Hindlimb muscle (tissue), 1 donor: ENCODE data around the gene TRPC4. TPM values are rescaled to one million over a fixed set of nuclear protein-coding genes. Genes with fewer than 3 reads are reported as not detected.
A peak's percentile ranks its signal among the peaks of the same experiment; 100 is the strongest.

ENCODE experiments used
- DNase-seq: peaks from one replicate; pipeline ENCODE4 v3.0.0-alpha.2; 2013
- polyA plus RNA-seq: library from polyadenylated mRNA; unstranded; fragments of 120-200 nt; gene quantifications from one replicate; pipeline ENCODE4 v1.2.1, GENCODE V29; 2013; ENCODE audit not compliant: insufficient read length

TRPC4 gene
- polyA plus RNA-seq, result 1.4 TPM

DNA sequence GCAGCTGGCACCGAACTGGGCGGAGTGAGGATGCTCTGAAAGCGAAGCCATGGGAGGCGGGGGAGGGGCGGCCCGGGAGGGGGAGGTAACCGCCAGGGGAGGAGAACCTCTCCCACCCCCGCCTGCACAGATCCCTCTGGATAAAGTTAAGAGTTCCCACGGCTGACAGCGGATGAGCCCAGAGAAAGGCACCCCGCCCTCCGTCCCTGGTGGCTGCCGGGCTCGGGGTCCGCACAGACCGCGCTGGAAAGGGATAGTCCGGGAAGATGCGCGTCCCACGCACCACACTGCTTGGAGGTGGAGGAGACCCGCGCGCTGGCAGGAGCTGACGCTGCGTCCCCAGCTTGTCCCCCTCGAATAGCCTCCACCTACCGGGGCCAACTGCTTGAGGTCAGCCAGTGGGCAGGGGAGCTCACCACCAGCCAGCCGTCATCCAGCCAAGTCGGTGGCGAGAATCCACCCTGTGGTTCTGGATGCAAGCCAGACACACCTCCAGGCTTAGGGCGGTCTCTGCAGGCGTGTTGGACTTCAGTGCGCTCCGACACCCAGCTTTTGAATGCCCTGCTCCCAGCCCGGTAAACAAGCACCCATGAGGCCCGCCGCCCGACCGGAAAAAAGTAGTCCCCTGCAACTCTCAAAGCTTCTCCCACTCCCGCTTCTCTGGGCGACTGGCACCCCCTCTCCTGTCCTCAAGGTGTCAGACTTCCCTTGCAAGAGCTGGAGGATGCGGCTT, at the start of gene TRPC4:
TRPC4 (minus strand) TSS at position 17 of the 733 bp plus-strand sequence. CDS start 86,439 bp downstream, outside the sequence.
- peak; percentile 36 for DNase-seq

DNA sequence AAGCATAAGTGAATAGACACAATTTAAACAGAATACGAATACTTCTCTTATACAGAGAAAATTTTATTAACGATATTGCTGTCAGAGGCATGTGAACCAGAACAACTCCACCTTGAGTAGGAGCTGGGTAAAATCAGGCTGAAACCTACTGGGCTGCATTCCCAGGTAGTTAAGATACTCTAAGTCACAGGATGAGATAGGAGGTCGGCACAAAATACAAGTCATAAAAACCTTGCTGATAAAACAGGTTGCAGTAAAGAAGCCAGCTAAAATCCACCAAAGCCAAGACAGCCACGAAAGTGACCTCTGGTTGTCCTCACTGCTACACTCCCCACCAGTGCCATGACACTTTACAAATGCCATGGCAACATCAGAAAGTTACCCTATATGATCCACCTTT, 49.2 kb upstream of the TRPC4 start:
- DNase-seq, result no peak

DNA sequence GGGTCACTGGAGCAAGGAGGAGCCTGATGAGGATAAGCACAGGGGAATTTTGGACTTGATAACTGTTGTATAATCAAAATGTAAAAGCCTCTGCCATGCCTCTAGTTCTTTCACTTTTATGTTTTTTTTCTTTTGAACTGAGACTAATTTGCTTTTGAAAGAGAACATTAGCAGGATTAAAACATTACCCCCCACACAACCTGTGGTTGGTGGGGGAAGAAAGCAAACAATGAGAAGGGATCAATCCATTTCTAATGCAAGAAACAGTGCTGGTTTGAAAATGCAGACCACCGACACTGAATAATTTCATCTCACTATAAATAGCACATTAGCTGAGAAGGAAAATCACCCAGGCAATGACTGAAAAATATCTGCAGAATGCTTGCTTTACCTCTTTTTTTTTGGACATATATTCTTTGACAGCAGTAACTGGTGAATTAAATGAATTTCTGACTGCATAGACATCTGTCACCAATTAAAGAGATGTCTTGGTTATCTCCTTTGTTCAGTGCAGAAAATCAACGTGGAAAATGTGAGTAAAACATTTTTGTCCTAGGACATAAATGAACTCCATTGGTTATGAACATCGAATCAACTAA, 48.6 kb upstream of the TRPC4 start:
- no peak for DNase-seq

DNA sequence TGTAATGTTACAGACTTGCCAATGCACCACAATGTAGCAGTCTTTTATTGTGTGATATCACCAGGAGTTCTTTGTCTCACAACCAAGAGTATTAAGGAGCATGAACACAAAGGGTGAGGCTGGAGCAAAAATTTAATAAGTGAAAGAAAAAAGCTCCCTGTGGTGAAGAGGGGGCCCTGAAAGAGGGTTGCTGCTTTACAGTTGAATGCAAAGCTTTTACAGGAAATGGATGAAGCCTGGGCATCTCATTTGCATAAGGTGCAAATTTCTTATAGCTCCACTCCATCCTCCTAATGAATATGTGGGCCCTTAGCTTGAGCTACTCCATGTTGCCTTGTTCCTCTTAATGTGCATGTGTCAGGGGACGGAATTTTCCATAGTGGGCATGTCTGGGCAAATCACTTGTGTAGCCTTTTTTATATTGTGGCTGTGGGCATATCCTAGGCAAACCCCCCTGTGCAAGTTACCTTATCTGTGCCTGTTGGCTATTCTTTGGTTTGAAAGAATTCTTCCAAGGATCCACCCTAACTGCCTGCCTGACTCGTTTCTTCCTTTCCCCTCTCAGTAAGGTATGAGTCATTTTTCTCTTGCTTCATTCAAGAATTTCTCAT, 45.3 kb upstream of the TRPC4 start:
- no peak for DNase-seq

DNA sequence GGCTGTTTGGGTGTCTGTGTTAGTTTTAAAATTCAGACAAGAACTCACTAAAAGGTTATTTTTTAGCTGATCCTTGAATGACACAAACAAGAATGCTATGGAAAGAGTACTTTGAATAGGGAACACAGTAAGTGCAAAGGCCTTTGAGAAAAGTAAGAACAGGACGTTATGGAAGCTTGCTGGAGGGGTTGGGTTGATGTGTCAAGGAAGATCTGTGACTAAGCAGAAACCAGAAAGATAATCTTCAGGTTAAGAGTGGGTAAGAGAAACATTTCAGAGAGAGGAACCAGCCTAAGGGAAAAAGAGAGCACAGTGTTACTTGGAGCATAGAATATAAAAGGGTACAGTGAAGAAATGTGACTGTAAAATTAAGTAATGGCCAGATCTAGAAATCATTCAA, 41.2 kb upstream of the TRPC4 start:
- no peak for DNase-seq

DNA sequence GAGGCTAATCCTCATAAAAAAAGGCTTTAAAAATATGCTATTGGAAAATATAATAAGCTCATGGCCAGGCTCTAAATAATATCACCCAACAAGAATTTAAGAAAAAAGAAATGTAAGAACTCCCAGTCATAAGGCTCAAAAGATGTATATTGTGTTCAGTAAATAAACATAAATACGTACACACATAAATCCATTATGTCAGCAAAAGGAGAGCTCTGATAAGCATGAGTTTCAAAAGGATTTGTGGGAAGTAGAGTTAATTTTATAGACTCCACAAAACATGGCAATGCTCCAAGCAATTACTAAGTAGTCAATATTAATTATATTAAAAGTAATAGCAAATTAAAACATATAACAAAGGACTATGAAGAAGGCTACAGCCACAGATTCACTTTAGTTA, 37.3 kb upstream of the TRPC4 start:
- no peak for DNase-seq

DNA sequence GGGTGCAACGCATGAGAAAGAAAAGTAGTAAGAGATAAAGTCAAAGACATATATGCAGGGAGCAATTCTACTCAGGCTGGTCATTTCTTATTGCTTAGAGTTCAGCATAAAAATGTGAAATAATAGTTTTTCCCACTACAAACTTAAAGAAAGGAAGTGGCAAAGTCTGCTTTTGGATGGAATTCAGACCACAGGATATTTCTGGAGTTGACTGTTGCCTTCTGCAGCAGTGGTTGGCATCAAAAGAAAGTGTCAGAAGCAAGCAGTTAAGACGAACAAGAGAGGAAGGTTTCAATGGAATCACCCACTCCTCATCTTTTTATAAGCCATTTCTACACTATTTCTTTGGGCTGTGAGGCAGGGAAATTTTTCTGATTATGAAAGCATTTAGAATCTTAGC, 36.2 kb upstream of the TRPC4 start:
- DNase-seq, result no peak

DNA sequence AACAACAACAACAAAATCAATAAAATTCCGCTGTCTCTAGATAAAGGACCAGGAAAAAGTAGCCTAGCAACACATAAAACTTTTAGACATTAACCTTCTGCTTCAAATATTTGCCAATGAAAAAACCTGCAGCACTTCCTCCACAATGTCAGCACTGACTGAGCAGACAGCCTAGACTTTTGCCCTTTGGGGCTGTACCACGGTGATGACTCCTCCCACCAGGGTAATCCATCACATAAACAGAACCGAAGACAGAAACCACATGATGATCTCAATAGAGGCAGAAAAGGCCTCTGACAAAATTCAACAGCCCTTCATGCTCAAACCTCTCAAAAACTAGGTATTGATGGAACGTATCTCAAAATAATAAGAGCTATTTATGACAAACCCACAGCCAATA, 30.2 kb upstream of the TRPC4 start:
- DNase-seq, result no peak

GRCh38 chr13:37893321-37893720, 23.7 kb upstream of the TRPC4 start:
- DNase-seq, result no peak

- no peak for DNase-seq
Observed at GRCh38 chr13:37889820-37890219, 20.2 kb upstream of the TRPC4 start.

GRCh38 chr13:37889102-37889501, 19.5 kb upstream of the TRPC4 start:
- DNase-seq, result no peak

DNA sequence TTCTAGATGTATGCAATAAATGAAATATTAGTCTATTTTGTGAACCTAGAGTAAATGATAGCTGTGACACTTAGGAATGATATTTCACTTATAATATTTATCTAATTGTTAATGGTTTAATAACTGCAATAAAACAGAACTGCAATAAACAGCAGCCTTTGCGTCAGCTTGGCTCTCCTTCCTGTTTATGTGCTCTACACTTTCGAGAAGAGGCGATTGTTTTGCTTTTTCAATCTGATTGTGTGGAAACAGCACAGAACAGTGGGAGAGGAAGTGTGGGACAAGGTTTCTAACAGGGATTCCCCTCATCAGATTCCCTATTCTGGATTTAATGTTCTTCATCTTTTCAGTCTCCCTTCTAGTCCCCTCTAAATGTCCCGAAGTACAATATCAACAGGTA, 17.3 kb upstream of the TRPC4 start:
- no peak for DNase-seq

DNA sequence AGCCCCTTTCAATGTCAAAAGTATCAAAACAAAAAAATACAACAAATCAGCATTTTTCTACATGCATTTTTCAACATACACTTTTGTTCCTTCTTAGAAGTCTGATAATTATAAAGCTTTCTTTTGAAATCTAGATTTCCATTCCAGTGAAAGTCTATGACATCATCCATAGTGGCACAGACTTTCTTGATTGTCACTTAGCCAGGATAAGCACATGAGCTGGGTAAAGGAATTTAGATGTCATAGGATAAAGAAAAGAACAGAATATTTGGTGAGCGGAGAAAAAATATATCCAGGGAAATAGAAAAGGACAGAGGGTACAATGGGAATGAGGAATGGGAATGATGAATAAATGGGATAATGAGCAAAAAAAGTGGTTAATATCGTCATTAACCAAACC, 15.1 kb upstream of the TRPC4 start:
- no peak for DNase-seq

DNA sequence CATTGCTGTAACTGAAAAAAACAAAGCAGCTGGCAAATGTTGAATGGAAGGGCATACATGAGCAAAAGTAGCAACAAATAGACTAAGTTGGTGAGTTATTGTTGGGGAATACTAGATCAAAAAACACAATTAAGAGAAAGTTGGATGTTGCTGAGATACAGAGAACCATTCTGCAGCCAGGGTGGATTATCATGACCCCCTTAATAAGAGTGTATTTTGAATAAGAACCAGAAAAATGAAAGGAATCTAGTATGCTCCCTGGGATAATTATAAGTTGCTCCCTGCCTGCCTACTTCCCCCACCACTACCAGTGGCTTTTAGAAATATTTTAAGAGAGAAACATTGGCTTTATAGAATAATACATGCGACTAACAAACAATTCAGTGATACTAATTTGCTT, 14.5 kb upstream of the TRPC4 start:
- no peak for DNase-seq

- no peak for DNase-seq
Observed at GRCh38 chr13:37878921-37879320, 9.3 kb upstream of the TRPC4 start.

DNA sequence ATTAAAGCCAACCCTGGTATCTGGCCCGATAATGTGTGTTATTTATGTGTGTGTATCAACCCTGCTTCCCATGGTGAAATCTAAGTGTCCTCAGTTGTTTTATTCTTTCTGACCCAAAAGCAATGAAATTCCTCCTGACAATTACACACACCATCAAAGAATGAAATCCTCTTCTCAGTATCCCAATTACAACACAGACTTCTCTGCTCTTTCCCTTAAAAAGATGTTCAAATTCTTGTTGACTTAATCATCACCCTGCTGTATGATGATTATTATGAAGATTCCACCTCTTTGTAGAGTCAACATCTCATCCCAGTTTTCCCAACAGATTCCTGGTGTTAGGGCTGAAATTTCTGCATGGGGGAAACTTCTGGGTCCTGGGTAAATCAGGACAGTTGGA, 8.9 kb upstream of the TRPC4 start:
- DNase-seq, result no peak

- DNase-seq, result no peak
Observed at GRCh38 chr13:37870895-37871550, 1.5 kb upstream of the TRPC4 start.

GRCh38 chr13:37870489-37870845, 895 bp upstream of the TRPC4 start:
- DNase-seq, result no peak

DNA sequence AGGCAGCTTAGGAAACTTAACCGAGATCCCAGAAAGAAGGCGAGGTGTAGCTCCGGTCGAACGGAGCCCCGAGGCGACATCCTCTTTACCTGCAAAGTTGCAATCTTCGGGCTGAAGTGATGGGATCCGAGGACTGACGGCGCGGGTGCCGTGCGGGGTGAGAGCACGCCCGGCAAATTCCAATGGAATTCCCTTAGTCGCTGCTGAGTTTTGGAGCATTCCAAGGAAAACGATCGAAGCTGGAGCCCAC, 141 bp downstream of the TRPC4 start:
- peak; percentile 11 for DNase-seq

DNA sequence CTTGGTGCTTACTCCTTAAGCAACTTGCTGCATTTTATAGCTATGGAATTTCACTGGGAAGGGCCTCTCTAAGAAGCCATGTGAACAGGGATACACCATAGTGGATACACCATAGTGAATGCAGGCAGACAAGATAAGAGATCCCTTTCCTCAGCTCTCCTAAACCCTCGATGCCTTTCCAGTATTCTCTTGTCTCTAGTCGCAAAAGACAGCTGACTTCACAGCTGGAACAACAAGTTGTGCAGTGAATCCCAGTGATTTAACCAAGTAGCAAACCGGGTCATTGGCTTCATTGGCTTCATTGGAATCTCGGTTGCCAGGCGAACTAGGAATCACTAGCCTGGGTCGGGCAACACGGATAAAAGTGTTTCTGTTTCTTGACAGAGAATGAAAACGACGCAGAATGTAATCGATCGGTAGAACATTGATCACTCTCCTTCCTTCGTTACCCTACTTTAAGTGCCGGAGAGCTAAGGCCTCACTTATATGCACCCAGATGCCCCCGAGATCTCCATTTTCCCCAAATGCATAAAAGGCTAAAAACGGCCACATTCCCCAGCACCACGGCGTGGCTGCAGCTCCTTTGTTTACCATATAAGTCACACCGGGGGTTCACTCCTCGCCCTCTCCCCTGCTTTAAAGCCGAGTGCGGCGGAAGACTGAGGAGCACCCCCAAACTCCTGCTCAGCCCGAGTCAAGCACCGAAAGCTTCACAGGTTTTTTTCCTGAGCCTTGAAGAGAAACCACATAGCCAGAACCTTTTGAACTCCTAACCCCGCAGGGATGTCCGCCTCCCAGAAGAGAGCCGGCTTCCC, 674 bp downstream of the TRPC4 start:
- DNase-seq, result peak; percentile 9

GRCh38 chr13:37863708-37864107, 5.9 kb downstream of the TRPC4 start:
- no peak for DNase-seq

DNA sequence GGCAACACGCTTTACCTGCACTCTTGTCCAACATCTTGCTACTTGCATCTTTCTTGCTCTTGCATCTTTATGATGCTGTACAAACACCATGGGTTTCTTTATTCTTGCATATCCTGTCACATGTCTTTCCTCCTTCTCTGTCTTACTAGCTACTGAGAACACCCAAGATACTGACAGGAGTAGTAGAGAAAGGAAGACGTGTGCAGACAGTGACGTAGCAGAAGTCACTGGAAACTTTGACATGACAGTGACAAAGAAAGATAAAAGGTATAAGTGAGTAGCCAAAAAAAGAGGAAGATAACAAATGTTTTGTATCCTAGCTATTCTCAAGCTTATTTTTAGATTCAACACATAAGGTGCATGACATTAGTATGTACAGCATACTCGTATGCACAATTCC, 34.2 kb downstream of the TRPC4 start:
- no peak for DNase-seq

DNA sequence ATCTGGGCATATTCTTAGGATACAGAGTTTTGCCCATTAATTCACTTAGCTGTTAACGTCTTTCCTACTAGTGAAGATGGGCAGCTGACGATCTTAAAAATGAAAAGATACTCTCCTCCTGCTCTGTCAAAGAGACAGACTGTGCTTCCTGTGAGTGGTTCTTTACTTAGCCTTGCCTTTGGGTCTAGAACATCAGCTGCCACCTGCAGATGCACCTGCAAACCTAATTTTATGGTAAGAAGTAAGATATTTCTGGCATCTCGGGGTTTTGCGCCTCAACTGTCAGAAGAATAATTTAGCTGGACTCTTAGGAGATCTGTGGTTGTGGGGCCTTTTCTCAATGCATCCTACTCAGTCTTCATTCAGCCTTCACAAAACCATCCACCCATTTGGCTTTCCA, 36.2 kb downstream of the TRPC4 start:
- DNase-seq, result no peak
